Myocyte (in vitro differentiated cells): Measurements from ENCODE around the gene METTL14. TPM values are rescaled to one million over a fixed set of nuclear protein-coding genes. Genes with fewer than 3 reads are reported as not detected.
A peak's percentile ranks its signal among the peaks of the same experiment; 100 is the strongest.

ENCODE experiments used
- DNase-seq: peaks from one replicate; pipeline ENCODE4 v3.0.0-alpha.2; 2012; ENCODE audit warnings: low read depth
- total RNA-seq: library from RNA; depleted of rRNA; stranded (reverse); fragments of >200 nt; gene quantifications from 2 replicates; pipeline ENCODE4 v1.2.3, GENCODE V29; 2014

Gene METTL14
- total RNA-seq, 1 donor from 2014 or later = 51.1 TPM

GRCh38 chr4:118732591-118733330 is 47.6 kb downstream of the METTL14 start:
- DNase-seq = peak; percentile 90

GRCh38 chr4:118734491-118735205 is 49.5 kb downstream of the METTL14 start:
- DNase-seq = peak; percentile 25

GRCh38 chr4:118736900-118737299 is 51.7 kb downstream of the METTL14 start:
- no peak for DNase-seq

DNA sequence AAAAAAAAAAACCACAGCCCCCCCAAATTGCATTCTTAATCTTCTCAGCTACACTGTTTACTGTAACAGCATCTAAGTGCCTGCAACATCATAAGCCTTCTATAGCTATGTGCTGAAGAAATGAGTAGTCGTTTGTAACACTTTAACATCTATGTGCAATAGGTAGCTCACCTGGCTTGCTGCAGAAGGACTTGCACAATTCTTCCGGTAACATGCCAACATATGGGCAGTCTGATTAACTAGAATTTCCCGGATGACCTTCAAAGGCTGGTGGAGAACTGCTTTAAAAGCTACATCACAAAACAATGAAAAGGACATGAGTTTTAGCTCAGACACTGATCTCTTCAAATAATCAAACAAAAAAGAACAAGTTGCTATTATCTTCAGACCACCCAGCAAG is 52.9 kb downstream of the METTL14 start:
- DNase-seq = no peak

GRCh38 chr4:118739022-118739713 is 54.0 kb downstream of the METTL14 start:
- no peak for DNase-seq

- DNase-seq = no peak
Measured at GRCh38 chr4:118740869-118741268, 55.7 kb downstream of the METTL14 start.

DNA sequence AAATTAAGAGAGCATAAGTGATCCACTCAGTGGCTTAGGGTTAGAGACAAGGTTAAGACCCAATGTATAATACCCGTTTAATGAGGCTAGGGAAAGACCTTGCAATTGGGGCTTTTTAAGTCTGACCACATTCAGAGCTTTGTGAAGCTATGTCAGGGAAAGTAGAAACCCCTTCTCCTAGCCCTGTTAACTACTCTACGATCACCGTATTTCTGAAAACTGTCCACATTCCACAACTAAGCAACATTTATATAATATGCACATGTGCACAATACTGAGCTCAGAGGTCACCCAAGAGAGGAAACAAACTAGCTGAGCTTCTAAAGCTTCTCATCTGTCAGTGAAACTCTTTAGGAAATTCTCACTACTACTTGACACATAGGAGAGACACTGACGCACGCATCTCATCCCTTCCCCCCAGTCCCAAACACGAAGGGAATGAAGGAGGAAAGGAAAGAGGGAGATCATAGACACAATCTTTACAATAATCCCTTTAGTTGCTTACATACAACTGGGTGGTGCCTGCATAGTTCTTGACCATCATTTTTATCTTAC is 56.2 kb downstream of the METTL14 start:
- no peak for DNase-seq

GRCh38 chr4:118742050-118742449 is 56.9 kb downstream of the METTL14 start:
- DNase-seq = no peak

DNA sequence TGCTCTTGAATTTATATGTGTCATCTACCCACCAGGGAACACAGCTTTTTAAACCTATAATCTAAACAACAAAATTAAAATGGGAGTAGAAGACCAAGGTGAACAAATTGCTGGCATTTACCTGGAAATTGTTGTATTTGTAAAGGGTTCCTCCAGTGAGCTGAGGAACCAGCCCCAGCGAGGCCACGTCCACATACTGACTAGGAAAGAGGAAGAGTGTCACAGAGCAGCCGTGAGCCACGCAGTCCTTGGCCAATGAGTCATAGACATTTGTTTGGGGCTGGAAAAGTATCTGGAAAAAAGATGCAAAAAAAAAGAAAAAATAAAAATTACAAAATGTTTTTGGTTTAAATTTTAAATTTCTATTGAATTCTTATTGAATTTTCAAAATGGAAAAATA is 58.7 kb downstream of the METTL14 start:
- DNase-seq = peak; percentile 31

GRCh38 chr4:118745357-118745756 is 60.2 kb downstream of the METTL14 start:
- no peak for DNase-seq

GRCh38 chr4:118746251-118746919 is 61.2 kb downstream of the METTL14 start:
- peak; percentile 60 for DNase-seq

GRCh38 chr4:118749347-118749988 is 64.3 kb downstream of the METTL14 start:
- no peak for DNase-seq

- peak; percentile 52 for DNase-seq
Measured at GRCh38 chr4:118751629-118752323, 66.6 kb downstream of the METTL14 start.

- DNase-seq = no peak
Measured at GRCh38 chr4:118752551-118752950, 67.4 kb downstream of the METTL14 start.

DNA sequence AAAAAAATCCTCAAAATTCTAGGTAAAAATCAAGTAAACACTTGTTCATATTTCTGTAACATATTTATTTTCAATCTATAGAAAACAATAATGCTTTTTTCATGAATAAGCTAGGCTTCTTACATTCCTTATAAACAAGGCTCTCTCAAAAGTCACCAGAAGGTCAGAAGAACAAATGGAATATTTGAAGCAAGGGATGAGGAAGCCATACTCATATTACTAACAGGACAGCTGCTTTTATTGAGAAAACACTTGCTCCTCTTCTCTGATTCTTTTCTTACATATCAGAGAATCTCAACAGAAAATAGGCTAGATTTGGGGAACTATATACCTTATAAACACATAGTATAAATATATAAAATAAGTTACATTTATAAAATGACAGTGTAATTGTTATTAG is 67.9 kb downstream of the METTL14 start:
- peak; percentile 53 for DNase-seq

GRCh38 chr4:118753685-118754084 is 68.5 kb downstream of the METTL14 start:
- no peak for DNase-seq

DNA sequence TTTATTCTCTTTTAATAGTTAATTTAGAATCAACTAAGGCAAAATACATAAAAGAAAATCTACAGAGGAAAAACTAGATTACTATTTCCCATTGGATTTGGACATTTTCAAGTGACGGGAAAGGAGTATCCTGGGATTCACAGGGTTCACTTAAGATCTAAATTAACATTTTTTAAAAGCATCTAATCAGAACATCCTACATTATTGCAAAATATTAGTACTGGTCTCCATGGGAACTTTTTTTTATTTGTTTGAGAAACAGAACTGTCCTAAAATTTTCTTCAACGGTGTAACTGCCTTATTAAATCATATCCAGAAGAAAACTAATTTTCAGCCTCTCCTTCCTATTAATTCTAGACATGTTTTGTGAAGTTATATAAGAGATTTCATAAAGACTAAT is 69.7 kb downstream of the METTL14 start:
- DNase-seq = no peak

- no peak for DNase-seq
Measured at GRCh38 chr4:118755438-118756226, 70.4 kb downstream of the METTL14 start.

GRCh38 chr4:118756429-118756828 is 71.2 kb downstream of the METTL14 start:
- no peak for DNase-seq
